Measurements from ENCODE around the gene OR51V1.

- no peak for TF ChIP-seq GATA2 (IDR thresholded peaks at IDR 0.05; ENCODE audit: low read depth, low read length)
- TF ChIP-seq GATA3 (IDR thresholded peaks at IDR 0.05; ENCODE audit: low read depth, low read length): no peak
These were observed 31.7 kb upstream of the OR51V1 start for GRCh38 chr11:5232176-5232575.
